IMR-90 (cell line): ENCODE data around the gene WNK4. TPM values are rescaled to one million over a fixed set of nuclear protein-coding genes. Genes with fewer than 3 reads are reported as not detected.

Experiments used
- ATAC-seq: fragments of 200-7000 bp; cut with Tn5 transposase; 2 replicates; pipeline ENCODE4 v1.9.1; 2020; ENCODE audit warnings: low read depth, mild to moderate bottlenecking, moderate library complexity
- BruUV-seq: library from RNA; stranded (reverse); fragments of 400-500 nt; replicated peaks from 2 replicates; lab custom pipeline; 2021; lab: Mats Ljungman, UMichigan
- CTCF ChIA-PET: fragments of 300-600 bp; formaldehyde crosslinking; extraction: SDS; loops from one replicate; lab custom pipeline; 2021; ENCODE audit warnings: antibody characterized with exemption; lab: Yijun Ruan, JAX
- POLR2A ChIA-PET: fragments of 300-600 bp; sonication (Branson Sonifier 250); formaldehyde crosslinking; loops from one replicate; lab custom pipeline; 2022; ENCODE audit warnings: antibody characterized with exemption; ENCODE audit not compliant: unreplicated experiment; lab: Charles Lee
- DNase-seq: peaks from one replicate; pipeline ENCODE4 v3.0.0; 2013
- H2AFZ ChIP-seq: replicated peaks from 2 replicates; pipeline ENCODE3; 2013; ENCODE audit warnings: low read length, mild to moderate bottlenecking; ENCODE audit not compliant: poor library complexity
- H2AK5ac ChIP-seq: 2 replicates; pipeline ENCODE4 v1.6.1; 2013; ENCODE audit warnings: low read depth, low read length, inconsistent platforms
- H2AK9ac ChIP-seq: replicated peaks from 2 replicates; pipeline ENCODE3; 2013; ENCODE audit warnings: mild to moderate bottlenecking, low read depth, low read length, moderate library complexity; ENCODE audit not compliant: poor library complexity
- H2BK120ac ChIP-seq: 2 replicates; pipeline ENCODE4 v1.6.1; 2013; ENCODE audit warnings: low read depth, low read length, inconsistent platforms
- H2BK15ac ChIP-seq: 3 replicates; pipeline ENCODE4 v1.6.1; 2013; ENCODE audit warnings: low read depth, low read length, inconsistent platforms
- H2BK20ac ChIP-seq: 2 replicates; pipeline ENCODE4 v1.6.1; 2013; ENCODE audit warnings: low read depth, mild to moderate bottlenecking, inconsistent platforms, low read length, moderate library complexity
- H2BK5ac ChIP-seq: 2 replicates; pipeline ENCODE4 v1.6.1; 2013; ENCODE audit warnings: mild to moderate bottlenecking, low read depth, low read length, inconsistent platforms; ENCODE audit not compliant: poor library complexity, severe bottlenecking
- H3K14ac ChIP-seq: replicated peaks from 2 replicates; pipeline ENCODE4 v1.6.1; 2013; ENCODE audit warnings: low read depth, low read length, inconsistent platforms
- H3K18ac ChIP-seq: 2 replicates; pipeline ENCODE4 v1.6.1; 2013; ENCODE audit warnings: low read depth, low read length, control low read depth
- H3K23ac ChIP-seq: 2 replicates; pipeline ENCODE4 v1.6.1; 2013; ENCODE audit warnings: low read depth, low read length, inconsistent platforms
- H3K27ac ChIP-seq: 2 replicates; pipeline ENCODE4 v1.5.1; 2013; ENCODE audit warnings: mild to moderate bottlenecking, control low read depth, low read length; ENCODE audit not compliant: insufficient read depth
- H3K27me3 ChIP-seq: 2 replicates; pipeline ENCODE4 v1.6.1; 2013; ENCODE audit warnings: low read length; ENCODE audit not compliant: control insufficient read depth, insufficient read depth
- H3K36me3 ChIP-seq: 2 replicates; pipeline ENCODE4 v1.6.1; 2013; ENCODE audit warnings: low read length, mixed read lengths; ENCODE audit not compliant: control insufficient read depth, insufficient read depth
- H3K4ac ChIP-seq: 2 replicates; pipeline ENCODE4 v1.6.1; 2013; ENCODE audit warnings: low read depth, low read length, inconsistent platforms
- H3K4me1 ChIP-seq: 2 replicates; pipeline ENCODE4 v1.6.1; 2013; ENCODE audit warnings: low read length, mixed read lengths; ENCODE audit not compliant: control insufficient read depth, insufficient read depth
- H3K4me2 ChIP-seq: 2 replicates; pipeline ENCODE4 v1.6.1; 2013; ENCODE audit warnings: low read depth, mild to moderate bottlenecking, control low read depth, low read length, moderate library complexity
- H3K4me3 ChIP-seq: 2 replicates; pipeline ENCODE4 v1.5.1; 2013; ENCODE audit warnings: low read depth, mild to moderate bottlenecking, control low read depth, low read length, moderate library complexity; ENCODE audit not compliant: insufficient read depth
- H3K56ac ChIP-seq: 2 replicates; pipeline ENCODE4 v1.6.1; 2013; ENCODE audit warnings: low read length, inconsistent platforms; ENCODE audit not compliant: insufficient read depth; ENCODE audit errors: extremely low read depth
- H3K79me1 ChIP-seq, 2 experiments: 2 replicates each; pipeline ENCODE4 v1.6.1; 2013; ENCODE audit warnings: low read length in 2 of 2, inconsistent platforms in 1 of 2, low read depth in 1 of 2
- H3K9ac ChIP-seq: 2 replicates; pipeline ENCODE4 v1.6.1; 2013; ENCODE audit warnings: low read depth, low read length, control low read depth
- H3K9me1 ChIP-seq: 2 replicates; pipeline ENCODE4 v1.6.1; 2013; ENCODE audit warnings: low read length, inconsistent platforms; ENCODE audit not compliant: insufficient read depth
- H3K9me3 ChIP-seq: 2 replicates; pipeline ENCODE4 v1.6.1; 2013; ENCODE audit warnings: low read length; ENCODE audit not compliant: control insufficient read depth, insufficient read depth
- H4K20me1 ChIP-seq: 2 replicates; pipeline ENCODE4 v1.6.1; 2013; ENCODE audit warnings: low read length, inconsistent platforms; ENCODE audit not compliant: insufficient read depth
- H4K5ac ChIP-seq: 2 replicates; pipeline ENCODE4 v1.6.1; 2013; ENCODE audit warnings: mild to moderate bottlenecking, low read depth, low read length, control low read depth
- H4K8ac ChIP-seq, 2 experiments: 2 replicates each; pipeline ENCODE4 v1.6.1; 2013; ENCODE audit warnings: low read depth in 2 of 2, low read length in 2 of 2, control low read depth in 1 of 2, inconsistent platforms in 1 of 2
- H4K91ac ChIP-seq: 2 replicates; pipeline ENCODE4 v1.6.1; 2013; ENCODE audit warnings: low read depth, low read length, inconsistent platforms; ENCODE audit not compliant: insufficient read depth
- CHD1 ChIP-seq: IDR thresholded peaks from 2 replicates; pipeline ENCODE4 v1.6.1; 2012; ENCODE audit warnings: low read depth, low read length, improper control_type of control experiment
- FOS ChIP-seq: fragments of 150-350 bp; IDR thresholded peaks from 2 replicates; pipeline ENCODE4 v1.6.1; 2016; ENCODE audit warnings: low read depth, low read length
- WGBS, 2 experiments: methylation state at CpG; one replicate each; pipeline versions ENCODE4 v1.1.5 to v1.1.7; 2013; ENCODE audit warnings: missing lambda C conversion rate in 2 of 2; ENCODE audit not compliant: insufficient read length in 1 of 2; ENCODE audit errors: extremely low coverage in 2 of 2; 5-methylcytosine and 5-hydroxymethylcytosine counted together
- dilution Hi-C: fragments of 300-500 bp; cut with HindIII; formaldehyde crosslinking; loops from one replicate; pipeline ENCODE4 v1.14.3; 2018; ENCODE audit warnings: low sequenced_read_pairs; ENCODE audit not compliant: unreplicated experiment
- in situ Hi-C: fragments of 300-500 bp; cut with MboI; formaldehyde crosslinking; loops from 3 replicates; pipeline ENCODE4 v1.14.3; 2019; ENCODE audit warnings: low sequenced_read_pairs, inconsistent platforms, mixed read lengths
- intact Hi-C: fragments of 100-400 bp; cut with micrococcal nuclease; formaldehyde crosslinking; loops from 2 replicates; pipeline ENCODE4 v1.10.0; 2022
- polyA plus RNA-seq, 3 experiments: library from polyadenylated mRNA; depleted of rRNA; stranded (reverse); fragments of >200 nt; gene quantifications; 2 replicates each; pipeline ENCODE4 v1.2.3, GENCODE V29; 2012; ENCODE audit warnings: low replicate concordance in 1 of 3
- total RNA-seq: library from RNA; depleted of rRNA; stranded (reverse); fragments of >200 nt; gene quantifications from 2 replicates; pipeline ENCODE4 v1.2.3, GENCODE V29; 2012

WNK4 gene
- total and polyA plus RNA-seq, 2 of the 4 experiments (the other 2 are of a cell fraction), result 1.3 to 15.1 TPM

DNA sequence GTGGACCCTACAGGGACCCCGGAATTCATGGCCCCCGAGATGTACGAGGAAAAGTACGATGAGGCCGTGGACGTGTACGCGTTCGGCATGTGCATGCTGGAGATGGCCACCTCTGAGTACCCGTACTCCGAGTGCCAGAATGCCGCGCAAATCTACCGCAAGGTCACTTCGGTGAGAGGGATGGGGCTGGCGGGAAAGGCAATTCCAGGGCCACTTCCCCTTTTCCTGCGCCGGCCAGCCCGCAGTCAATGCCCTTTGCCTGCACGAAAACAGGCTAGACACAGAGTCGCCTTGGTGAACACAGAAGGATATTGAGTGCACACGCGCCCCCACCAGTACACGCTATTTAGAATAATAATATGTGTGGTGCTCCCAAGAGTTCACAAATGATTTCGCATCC, 4.0 kb downstream of the WNK4 start:
- Histone ChIP-seq H2BK15ac (peak overlapping the region; percentile 66; the same call in 2 of the 3 replicates), H3K4me2 (no peak overlapping the region), H3K9me3 (no peaks in the 10 kb centered on the region), H3K27me3 (no peaks in the 10 kb centered on the region), H3K9me1 (peaks cover 31% of the 10 kb centered on the region), H4K91ac (peak overlapping the region; percentile 43; the same call in 1 of the 2 replicates), H3K36me3 (peaks cover 8% of the 10 kb centered on the region), H2BK5ac (peak overlapping the region; percentile 36), H2BK120ac (peak overlapping the region; percentile 93), H3K4me1 (peaks cover 26% of the 10 kb centered on the region), H4K20me1 (no peaks in the 10 kb centered on the region), H3K14ac (peak overlapping the region; percentile 90), H3K9ac (no peak overlapping the region), H3K27ac (no peak overlapping the region), H2AFZ (peak overlapping the region; percentile 85), H4K5ac (no peak overlapping the region), H3K18ac (no peak overlapping the region), H3K56ac (no peak overlapping the region), H3K4me3 (no peak overlapping the region), H2AK9ac (peak overlapping the region; percentile 98), H3K23ac (peak overlapping the region; percentile 75; the same call in 1 of the 2 replicates), H3K4ac (peak overlapping the region; percentile 92), H2BK20ac (peak overlapping the region; percentile 92), H3K79me1 (peaks cover 0 to 44% of the 10 kb centered on the region in 2 experiments), H2AK5ac (peak overlapping the region; percentile 98), H4K8ac (peak overlapping the region; percentile 37 to 85; a peak in 1 of 4 replicates)
- ChIA-PET POLR2A (no interaction called here), CTCF (no interaction called here)
- no TSS peak for BruUV-seq
- ATAC-seq, result no peak
- dilution Hi-C loops, result no loop called here
- in situ Hi-C loops, result no loop called here
- 54% methylated on average over 15 of the region's 25 CpGs; no CpG with 5 or more reads in 1 of the 2 experiments for WGBS, 2 experiments
- DNase-seq, result no peak
- TF ChIP-seq FOS (no peak), CHD1 (no peak)
- intact Hi-C loops, result no loop called here
